Ascending aorta (tissue), 2 donors: ENCODE data around the gene OR52K2. TPM values are rescaled to one million over a fixed set of nuclear protein-coding genes. Genes with fewer than 3 reads are reported as not detected.

Experiments used
- DNase-seq, 2 donors: peaks; one replicate each; pipeline ENCODE4 v3.0.0-alpha.2; 2019; ENCODE audit warnings: low spot score in 2 of 2
- H3K27ac ChIP-seq, 2 donors: fragments of 200-600 bp; sonication (generic); one replicate each; pipeline ENCODE4 v1.5.1; 2016 to 2017; ENCODE audit warnings: mild to moderate bottlenecking in 1 of 2
- H3K27me3 ChIP-seq: fragments of 200-600 bp; sonication (generic); one replicate; pipeline ENCODE4 v1.5.1; 2017
- H3K36me3 ChIP-seq, 2 donors: fragments of 200-600 bp; sonication (generic); one replicate each; pipeline ENCODE4 v1.5.1; 2016
- H3K4me1 ChIP-seq, 2 donors: fragments of 200-600 bp; sonication (generic); one replicate each; pipeline ENCODE4 v1.5.1; 2016 to 2017; ENCODE audit warnings: mild to moderate bottlenecking in 1 of 2
- H3K4me3 ChIP-seq, 2 donors: fragments of 200-600 bp; sonication (generic); one replicate each; pipeline ENCODE4 v1.5.1; 2016 to 2017; ENCODE audit warnings: mild to moderate bottlenecking in 1 of 2
- H3K9me3 ChIP-seq, 2 donors: fragments of 200-600 bp; sonication (generic); one replicate each; pipeline ENCODE4 v1.5.1; 2016
- intact Hi-C: fragments of 100-400 bp; cut with DNase I; formaldehyde crosslinking; loops from one replicate; pipeline ENCODE4 v1.15.1; 2023
- total RNA-seq: library from RNA; depleted of rRNA; stranded (reverse); fragments of >200 nt; gene quantifications from one replicate; pipeline ENCODE4 v1.1.0, GENCODE V29; 2016
- TF ChIP-seq, protein P1 (sequence below), 3 experiments: fragments of 200-600 bp in 2 of 3; fragments of 450-650 bp in 1 of 3; sonication (generic) in 2 of 3; IDR thresholded peaks; one replicate each; pipeline ENCODE4 v1.5.1; 2016 to 2019; ENCODE audit warnings: antibody characterized with exemption in 3 of 3, mild to moderate bottlenecking in 1 of 3, moderate library complexity in 1 of 3

OR52K2 gene
- total RNA-seq, 1 donor from 2014 or later: not detected

GRCh38 chr11:4466131-4466870 is 17.2 kb downstream of the OR52K2 start:
- intact Hi-C loops: no loop called here
- no peak for DNase-seq
- no peaks in the 10 kb centered on the region for H3K36me3 ChIP-seq
- H3K27me3 ChIP-seq: no peaks in the 10 kb centered on the region
- no peaks in the 10 kb centered on the region for H3K4me1 ChIP-seq
- no peak overlapping the region for H3K27ac ChIP-seq
- H3K9me3 ChIP-seq: no peaks in the 10 kb centered on the region
- H3K4me3 ChIP-seq: no peak overlapping the region
- TF ChIP-seq, protein P1, sequence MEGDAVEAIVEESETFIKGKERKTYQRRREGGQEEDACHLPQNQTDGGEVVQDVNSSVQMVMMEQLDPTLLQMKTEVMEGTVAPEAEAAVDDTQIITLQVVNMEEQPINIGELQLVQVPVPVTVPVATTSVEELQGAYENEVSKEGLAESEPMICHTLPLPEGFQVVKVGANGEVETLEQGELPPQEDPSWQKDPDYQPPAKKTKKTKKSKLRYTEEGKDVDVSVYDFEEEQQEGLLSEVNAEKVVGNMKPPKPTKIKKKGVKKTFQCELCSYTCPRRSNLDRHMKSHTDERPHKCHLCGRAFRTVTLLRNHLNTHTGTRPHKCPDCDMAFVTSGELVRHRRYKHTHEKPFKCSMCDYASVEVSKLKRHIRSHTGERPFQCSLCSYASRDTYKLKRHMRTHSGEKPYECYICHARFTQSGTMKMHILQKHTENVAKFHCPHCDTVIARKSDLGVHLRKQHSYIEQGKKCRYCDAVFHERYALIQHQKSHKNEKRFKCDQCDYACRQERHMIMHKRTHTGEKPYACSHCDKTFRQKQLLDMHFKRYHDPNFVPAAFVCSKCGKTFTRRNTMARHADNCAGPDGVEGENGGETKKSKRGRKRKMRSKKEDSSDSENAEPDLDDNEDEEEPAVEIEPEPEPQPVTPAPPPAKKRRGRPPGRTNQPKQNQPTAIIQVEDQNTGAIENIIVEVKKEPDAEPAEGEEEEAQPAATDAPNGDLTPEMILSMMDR (IDR thresholded peaks at IDR 0.05): no peak

GRCh38 chr11:4466871-4467442 is 17.9 kb downstream of the OR52K2 start:
- no peak for DNase-seq
- H3K9me3 ChIP-seq: no peaks in the 10 kb centered on the region
- H3K4me3 ChIP-seq: no peak overlapping the region
- intact Hi-C loops: no loop called here
- no peaks in the 10 kb centered on the region for H3K36me3 ChIP-seq
- H3K4me1 ChIP-seq: no peaks in the 10 kb centered on the region
- no peak overlapping the region for H3K27ac ChIP-seq
- no peaks in the 10 kb centered on the region for H3K27me3 ChIP-seq
- TF ChIP-seq, protein P1 (IDR thresholded peaks at IDR 0.05): no peak

DNA sequence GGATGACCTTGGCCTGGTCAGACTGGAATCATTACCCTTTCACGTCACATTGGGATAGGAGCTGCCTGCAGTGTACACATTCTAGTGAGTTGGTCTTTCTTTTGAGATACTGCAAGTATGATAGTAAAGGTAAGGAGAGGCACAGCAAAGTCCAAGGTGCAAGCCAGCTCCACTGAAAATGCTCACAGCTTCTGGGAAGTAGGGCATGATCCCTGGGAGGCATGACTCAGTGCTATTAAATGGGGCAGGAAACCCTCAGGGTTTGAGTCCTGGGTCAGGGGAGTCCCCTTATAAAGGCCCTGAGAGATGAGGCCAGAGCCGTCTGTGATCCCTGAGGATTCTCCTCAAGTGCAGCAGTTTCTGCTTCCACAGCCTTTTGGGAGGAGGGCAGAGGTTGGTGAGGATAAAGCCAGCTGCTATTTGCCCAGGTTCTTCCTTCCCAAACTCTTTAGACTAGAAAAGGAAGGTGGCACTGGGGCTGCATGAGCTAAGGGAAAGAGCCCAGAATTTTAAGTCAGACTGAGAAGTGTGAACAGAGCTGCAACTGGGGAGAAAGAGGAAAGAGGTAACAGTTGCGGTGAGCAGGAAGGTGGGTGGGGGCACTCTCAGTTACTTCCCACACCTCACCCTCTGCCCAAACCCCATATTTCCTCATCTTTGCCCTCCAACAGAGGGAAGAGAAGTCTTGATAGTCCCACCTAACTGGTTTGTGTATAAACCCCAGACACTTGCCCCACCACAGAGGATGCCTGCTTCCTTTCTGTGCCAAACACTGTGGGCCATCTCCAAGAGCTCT is 18.9 kb downstream of the OR52K2 start:
- Histone ChIP-seq H3K27me3 (no peaks in the 10 kb centered on the region), H3K4me1 (no peaks in the 10 kb centered on the region), H3K27ac (no peak overlapping the region), H3K36me3 (no peaks in the 10 kb centered on the region), H3K4me3 (no peak overlapping the region), H3K9me3 (no peaks in the 10 kb centered on the region)
- DNase-seq: no peak
- TF ChIP-seq, protein P1 (IDR thresholded peaks at IDR 0.05): no peak
- intact Hi-C loops: no loop called here

GRCh38 chr11:4479644-4480043 is 30.5 kb downstream of the OR52K2 start:
- Histone ChIP-seq H3K27me3 (no peaks in the 10 kb centered on the region), H3K36me3 (no peaks in the 10 kb centered on the region), H3K27ac (no peak overlapping the region), H3K4me1 (no peaks in the 10 kb centered on the region), H3K4me3 (no peak overlapping the region), H3K9me3 (no peaks in the 10 kb centered on the region)
- intact Hi-C loops: no loop called here
- no peak for DNase-seq
- TF ChIP-seq, protein P1 (IDR thresholded peaks at IDR 0.05): no peak

- H3K36me3 ChIP-seq: no peaks in the 10 kb centered on the region
- H3K27me3 ChIP-seq: no peaks in the 10 kb centered on the region
- H3K4me3 ChIP-seq: no peak overlapping the region
- TF ChIP-seq, protein P1 (IDR thresholded peaks at IDR 0.05): no peak
- H3K27ac ChIP-seq: no peak overlapping the region
- no peak for DNase-seq
- H3K9me3 ChIP-seq: no peaks in the 10 kb centered on the region
- intact Hi-C loops: no loop called here
- H3K4me1 ChIP-seq: no peaks in the 10 kb centered on the region
Observed at GRCh38 chr11:4480577-4481239, 31.6 kb downstream of the OR52K2 start.
